ENCODE data around the gene FADS3.

DNA sequence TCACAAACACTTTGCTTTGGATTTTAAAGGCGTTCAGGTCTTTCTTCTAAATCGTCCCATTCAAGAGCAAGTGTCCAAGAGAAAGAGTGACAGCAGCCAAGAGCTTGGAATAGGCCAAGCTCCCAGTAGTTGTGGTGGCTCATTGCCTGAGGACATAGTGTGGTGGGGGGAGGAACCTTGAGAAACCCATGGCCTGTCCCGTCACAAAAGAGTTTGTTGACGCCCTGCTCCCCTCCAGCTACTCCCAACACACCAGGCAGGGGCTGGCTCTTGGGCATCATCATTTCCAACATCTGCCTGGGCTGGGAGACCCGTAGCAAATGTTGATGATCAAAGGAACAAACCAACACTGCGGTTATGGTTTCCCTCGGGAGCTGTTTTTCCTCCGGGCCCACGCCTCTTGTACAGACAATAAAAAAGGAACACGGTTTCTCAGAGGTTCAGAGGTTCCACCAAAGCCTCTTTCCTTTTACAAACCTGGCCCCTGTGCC, 20.8 kb downstream of the FADS3 start:
- TF ChIP-seq POLR2A (IDR thresholded peaks at IDR 0.05; ENCODE audit: low read length) (no peak), GATA1 (IDR thresholded peaks at IDR 0.05; ENCODE audit: low read depth, low read length) (no peak)

All from erythroblast (primary cell).